SK-N-MC (cell line): ENCODE results near the gene SYTL3.

Experiments
- EZH2 ChIP-seq: fragments of 200-600 bp; sonication (generic); IDR thresholded peaks from one replicate; pipeline ENCODE4 v1.6.1; 2017; ENCODE audit warnings: antibody characterized with exemption
- POLR2AphosphoS5 ChIP-seq: IDR thresholded peaks from 2 replicates; pipeline ENCODE4 v1.6.1; 2012; ENCODE audit warnings: mild to moderate bottlenecking, low read depth, low read length, borderline replicate concordance

- no peak for TF ChIP-seq POLR2AphosphoS5
- TF ChIP-seq EZH2, result no peak
Observed at GRCh38 chr6:158654960-158655489, 5.2 kb downstream of the SYTL3 start.
